ENCODE results near the gene CCSER1.

CCSER1 gene

GRCh38 chr4:90543419-90544170 lies 416.4 kb downstream of the CCSER1 start:
- Mint-ChIP-seq H3K27ac (no peak overlapping the region), H3K27me3 (no peaks in the 10 kb centered on the region), H3K9me3 (peaks cover 0 to 1% of the 10 kb centered on the region in 2 donors), H3K4me1 (ENCODE audit: low read depth in 2 of 2) (peaks cover 0 to 3% of the 10 kb centered on the region in 2 donors), H3K4me3 (no peak overlapping the region), H3K36me3 (ENCODE audit: insufficient read depth) (no peaks in the 10 kb centered on the region)
- DNase-seq = no peak
- ATAC-seq (replicated peaks) = no peak

DNA sequence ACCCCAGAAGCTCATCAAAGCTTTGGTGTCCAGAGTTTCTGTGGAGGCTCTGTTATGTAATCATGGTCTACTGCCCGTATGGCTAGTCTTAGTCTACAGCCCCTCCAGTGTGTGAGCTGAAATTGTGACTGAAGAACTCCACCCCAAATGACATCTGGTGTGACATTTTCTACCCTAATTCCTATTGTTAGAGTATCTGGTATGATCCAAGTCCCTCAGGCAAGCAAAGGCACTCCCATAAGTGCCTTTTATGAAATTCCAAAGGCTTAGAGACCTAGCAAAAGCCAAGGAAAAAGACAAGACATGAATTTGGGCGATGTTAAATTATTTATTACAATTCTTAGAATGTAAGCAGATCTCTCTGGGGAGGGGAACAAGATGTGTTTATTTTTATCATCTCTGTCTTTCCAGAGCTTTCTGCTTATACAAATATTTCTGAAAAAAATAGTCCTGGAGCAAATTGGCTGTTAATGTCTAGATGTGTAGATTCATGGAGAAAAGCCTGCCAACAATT lies 417.4 kb downstream of the CCSER1 start:
- no peak for ATAC-seq (replicated peaks)
- Mint-ChIP-seq H3K27me3 (no peaks in the 10 kb centered on the region), H3K36me3 (ENCODE audit: insufficient read depth) (no peaks in the 10 kb centered on the region), H3K9me3 (peaks cover 0 to 1% of the 10 kb centered on the region in 2 donors), H3K27ac (no peak overlapping the region), H3K4me3 (no peak overlapping the region), H3K4me1 (ENCODE audit: low read depth in 2 of 2) (peaks cover 0 to 3% of the 10 kb centered on the region in 2 donors)
- no peak for DNase-seq

DNA sequence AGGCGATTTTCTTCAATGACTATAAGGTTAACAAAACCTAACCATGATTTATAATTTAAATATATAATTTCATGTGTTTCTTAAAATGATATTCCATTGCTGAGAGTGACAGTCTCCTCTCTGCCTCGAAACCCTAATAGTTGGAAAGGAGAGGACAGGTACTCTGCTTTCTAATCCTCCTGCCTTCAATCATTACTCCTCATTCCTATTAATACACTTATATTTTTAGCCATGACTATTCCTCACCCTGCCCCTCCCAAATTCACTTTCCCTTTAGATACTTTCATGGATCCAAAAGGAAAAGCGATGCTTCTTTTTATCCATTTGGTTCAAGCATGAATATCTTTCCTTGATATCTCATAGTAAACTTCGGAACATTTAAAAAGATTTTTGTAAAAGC lies 418.2 kb downstream of the CCSER1 start:
- Mint-ChIP-seq H3K36me3 (ENCODE audit: insufficient read depth) (no peaks in the 10 kb centered on the region), H3K4me1 (ENCODE audit: low read depth in 2 of 2) (peaks cover 0 to 3% of the 10 kb centered on the region in 2 donors), H3K27ac (no peak overlapping the region), H3K9me3 (peaks cover 0 to 1% of the 10 kb centered on the region in 2 donors), H3K27me3 (no peaks in the 10 kb centered on the region), H3K4me3 (no peak overlapping the region)
- no peak for ATAC-seq (replicated peaks)
- DNase-seq = no peak

DNA sequence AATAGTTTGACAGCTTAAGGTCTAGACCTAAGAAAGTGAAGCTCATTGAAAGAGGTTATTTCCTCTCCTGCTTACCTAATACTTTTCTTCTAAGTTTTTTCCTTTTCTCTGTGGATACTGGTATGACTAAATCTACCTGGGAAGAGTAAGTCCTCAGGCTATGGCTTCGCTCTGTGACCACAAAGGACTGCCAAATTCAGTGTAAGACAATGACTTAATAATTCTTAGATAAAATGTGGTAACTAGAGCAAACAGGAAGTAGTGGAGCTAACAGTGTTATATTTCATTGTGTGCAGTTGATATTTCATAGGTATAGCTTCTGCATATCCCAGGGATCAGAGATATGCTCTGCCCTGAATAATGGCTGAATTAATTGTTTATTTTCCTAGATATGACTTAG lies 418.9 kb downstream of the CCSER1 start:
- no peaks in the 10 kb centered on the region for H3K27me3 Mint-ChIP-seq
- peaks cover 0 to 3% of the 10 kb centered on the region in 2 donors for H3K4me1 Mint-ChIP-seq (ENCODE audit: low read depth in 2 of 2)
- no peaks in the 10 kb centered on the region for H3K36me3 Mint-ChIP-seq (ENCODE audit: insufficient read depth)
- H3K4me3 Mint-ChIP-seq = no peak overlapping the region
- H3K9me3 Mint-ChIP-seq = peaks cover 0 to 1% of the 10 kb centered on the region in 2 donors
- peak; percentile 27 for ATAC-seq (replicated peaks)
- no peak for DNase-seq
- no peak overlapping the region for H3K27ac Mint-ChIP-seq

GRCh38 chr4:90570615-90571014 lies 443.4 kb downstream of the CCSER1 start:
- peaks cover 3 to 7% of the 10 kb centered on the region in 2 donors for H3K9me3 Mint-ChIP-seq
- H3K4me3 Mint-ChIP-seq = no peak overlapping the region
- no peak for DNase-seq
- no peak overlapping the region for H3K27ac Mint-ChIP-seq
- no peaks in the 10 kb centered on the region for H3K27me3 Mint-ChIP-seq
- no peaks in the 10 kb centered on the region for H3K36me3 Mint-ChIP-seq (ENCODE audit: insufficient read depth)
- no peak for ATAC-seq (replicated peaks)
- no peaks in the 10 kb centered on the region for H3K4me1 Mint-ChIP-seq (ENCODE audit: low read depth in 2 of 2)

DNA sequence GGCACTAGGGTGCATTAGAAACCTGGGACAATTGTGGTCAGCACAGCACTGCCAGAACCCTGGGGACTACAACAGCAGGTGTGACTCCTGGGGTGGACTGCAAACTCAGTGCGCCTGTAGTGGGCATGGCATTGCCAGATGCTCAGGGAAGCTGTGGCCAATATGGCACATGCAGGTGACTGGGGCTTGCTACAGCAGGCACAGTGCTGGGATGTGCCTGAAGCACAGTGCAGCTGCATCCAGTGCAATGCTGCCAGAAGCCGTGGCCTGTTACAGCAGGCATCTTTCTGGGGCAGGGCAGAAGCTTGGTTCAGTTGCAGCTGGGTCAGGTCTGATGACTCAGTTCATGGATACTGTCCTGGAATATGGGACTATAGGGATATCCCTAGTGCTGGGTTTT lies 445.8 kb downstream of the CCSER1 start:
- H3K4me3 Mint-ChIP-seq = no peak overlapping the region
- no peak for ATAC-seq (replicated peaks)

DNA sequence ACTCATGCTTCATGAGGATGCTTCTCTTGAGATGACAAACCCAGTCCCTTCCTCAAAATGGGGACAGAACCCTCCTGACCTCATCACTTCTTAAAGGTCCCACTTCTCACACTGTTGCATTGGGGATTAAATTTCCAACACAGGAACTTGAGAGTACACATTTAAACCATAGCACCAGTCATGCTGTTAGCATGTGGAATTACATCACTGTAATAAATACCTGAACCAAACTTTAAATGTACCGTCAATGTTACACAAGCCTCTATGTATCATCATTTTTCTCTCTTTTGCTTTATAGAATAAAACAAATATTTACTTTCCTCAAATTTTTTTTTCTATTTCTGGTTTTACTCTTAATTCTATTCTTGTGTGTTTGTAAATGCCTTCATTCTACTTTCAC lies 448.2 kb downstream of the CCSER1 start:
- Mint-ChIP-seq H3K4me3 (no peak overlapping the region), H3K4me1 (ENCODE audit: low read depth in 2 of 2) (no peaks in the 10 kb centered on the region), H3K27me3 (no peaks in the 10 kb centered on the region), H3K9me3 (peaks cover 6 to 7% of the 10 kb centered on the region in 2 donors), H3K27ac (no peak overlapping the region), H3K36me3 (ENCODE audit: insufficient read depth) (no peaks in the 10 kb centered on the region)
- ATAC-seq (replicated peaks) (no peak), DNase-seq (no peak)

More for the DNA sequence above, 445.8 kb downstream of the CCSER1 start:
- peaks cover 6 to 7% of the 10 kb centered on the region in 2 donors for H3K9me3 Mint-ChIP-seq
- H3K27me3 Mint-ChIP-seq = no peaks in the 10 kb centered on the region
- no peaks in the 10 kb centered on the region for H3K4me1 Mint-ChIP-seq (ENCODE audit: low read depth in 2 of 2)
- no peak for DNase-seq
- H3K27ac Mint-ChIP-seq = no peak overlapping the region
- H3K36me3 Mint-ChIP-seq (ENCODE audit: insufficient read depth) = no peaks in the 10 kb centered on the region

DNA sequence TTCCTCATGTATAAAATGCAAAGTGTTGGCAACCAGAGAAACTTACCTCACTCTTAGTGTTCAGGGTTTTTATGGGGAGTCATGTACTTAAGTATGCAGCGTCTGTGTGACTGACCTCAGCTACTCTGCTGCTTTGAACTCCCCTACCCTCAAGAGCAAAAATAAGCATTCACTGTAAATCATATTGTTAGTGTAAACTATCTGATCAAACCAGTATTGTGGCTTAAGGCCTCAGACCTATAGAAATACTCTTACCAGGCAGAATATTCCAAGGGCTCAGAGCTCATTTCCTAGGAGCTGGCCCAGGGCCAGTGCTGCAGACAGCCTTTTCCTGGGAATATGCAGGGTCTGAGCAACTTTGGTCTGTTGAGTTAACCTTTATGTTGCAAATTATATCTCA lies 453.1 kb downstream of the CCSER1 start:
- DNase-seq = no peak
- Mint-ChIP-seq H3K4me3 (no peak overlapping the region), H3K27ac (no peak overlapping the region), H3K27me3 (no peaks in the 10 kb centered on the region), H3K4me1 (ENCODE audit: low read depth in 2 of 2) (no peaks in the 10 kb centered on the region), H3K36me3 (ENCODE audit: insufficient read depth) (no peaks in the 10 kb centered on the region), H3K9me3 (peaks cover 0 to 5% of the 10 kb centered on the region in 2 donors)
- ATAC-seq (replicated peaks) = no peak

DNA sequence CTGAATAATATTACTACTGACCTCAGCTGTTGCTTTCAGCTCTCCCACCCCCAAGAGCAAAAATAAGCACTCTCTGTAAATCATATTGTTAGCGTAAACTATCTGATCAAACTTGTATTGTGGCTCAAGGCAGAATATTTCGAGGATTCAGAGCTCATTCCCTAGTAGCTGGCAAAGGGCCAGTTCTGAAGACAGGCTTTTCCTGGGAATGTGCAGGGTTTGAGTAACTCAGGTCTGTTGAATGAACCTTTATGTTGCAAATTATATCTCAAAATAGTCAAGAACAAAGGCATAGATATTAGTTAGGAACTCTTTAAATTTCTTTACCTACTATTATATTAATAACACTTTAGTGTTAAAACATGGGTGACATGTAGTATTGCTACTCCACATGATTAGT lies 454.9 kb downstream of the CCSER1 start:
- no peak for DNase-seq
- ATAC-seq (replicated peaks) = no peak
- H3K9me3 Mint-ChIP-seq = peaks cover 0 to 2% of the 10 kb centered on the region in 2 donors
- no peaks in the 10 kb centered on the region for H3K27me3 Mint-ChIP-seq
- no peaks in the 10 kb centered on the region for H3K36me3 Mint-ChIP-seq (ENCODE audit: insufficient read depth)
- H3K27ac Mint-ChIP-seq = no peak overlapping the region
- no peak overlapping the region for H3K4me3 Mint-ChIP-seq
- H3K4me1 Mint-ChIP-seq (ENCODE audit: low read depth in 2 of 2) = no peaks in the 10 kb centered on the region

DNA sequence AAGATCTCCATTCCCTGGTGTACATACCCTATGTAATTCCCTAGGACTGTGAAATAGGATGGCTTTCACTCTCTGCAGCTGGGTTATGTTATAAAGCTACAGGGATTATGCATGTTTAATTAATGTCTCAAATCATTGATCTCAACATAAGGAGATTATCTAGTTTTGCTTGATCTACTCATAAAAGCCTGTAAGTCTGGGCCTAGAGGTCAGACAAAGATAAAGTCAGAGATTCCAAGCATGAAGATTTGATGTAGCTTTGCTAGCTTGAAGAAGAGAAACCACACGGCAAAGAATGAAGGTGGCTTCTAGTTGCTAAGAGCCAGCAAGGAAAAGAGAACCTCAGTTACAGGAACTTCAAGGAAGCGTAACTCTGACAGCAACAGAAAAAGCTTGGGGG lies 456.9 kb downstream of the CCSER1 start:
- Mint-ChIP-seq H3K9me3 (peaks cover 0 to 4% of the 10 kb centered on the region in 2 donors), H3K4me3 (no peak overlapping the region), H3K27me3 (no peaks in the 10 kb centered on the region), H3K36me3 (ENCODE audit: insufficient read depth) (no peaks in the 10 kb centered on the region), H3K27ac (no peak overlapping the region), H3K4me1 (ENCODE audit: low read depth in 2 of 2) (no peaks in the 10 kb centered on the region)
- DNase-seq = no peak
- ATAC-seq (replicated peaks) = no peak

DNA sequence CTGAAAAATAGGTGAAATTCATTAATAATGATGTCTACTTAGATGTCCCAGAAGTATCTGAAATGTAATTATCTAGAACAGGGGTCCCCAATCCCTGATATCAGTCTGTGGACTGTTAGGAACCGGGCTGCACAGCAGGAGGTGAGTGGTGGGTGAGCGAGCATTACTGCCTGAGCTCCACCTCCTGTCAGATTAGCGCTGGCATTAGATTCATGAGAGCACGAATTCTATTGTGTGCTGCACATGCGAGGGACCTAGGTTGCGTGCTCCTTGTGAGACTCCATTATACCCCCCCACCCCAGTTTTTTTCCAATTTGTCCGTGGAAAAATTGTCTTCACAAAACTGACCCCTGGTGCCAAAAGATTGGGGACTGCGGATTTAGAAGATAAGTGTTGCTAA lies 458.8 kb downstream of the CCSER1 start:
- ATAC-seq (replicated peaks) = no peak
- DNase-seq = no peak
- Mint-ChIP-seq H3K36me3 (ENCODE audit: insufficient read depth) (no peaks in the 10 kb centered on the region), H3K4me3 (no peak overlapping the region), H3K4me1 (ENCODE audit: low read depth in 2 of 2) (no peaks in the 10 kb centered on the region), H3K27ac (no peak overlapping the region), H3K9me3 (peaks cover 4% of the 10 kb centered on the region in 2 donors), H3K27me3 (no peaks in the 10 kb centered on the region)

DNA sequence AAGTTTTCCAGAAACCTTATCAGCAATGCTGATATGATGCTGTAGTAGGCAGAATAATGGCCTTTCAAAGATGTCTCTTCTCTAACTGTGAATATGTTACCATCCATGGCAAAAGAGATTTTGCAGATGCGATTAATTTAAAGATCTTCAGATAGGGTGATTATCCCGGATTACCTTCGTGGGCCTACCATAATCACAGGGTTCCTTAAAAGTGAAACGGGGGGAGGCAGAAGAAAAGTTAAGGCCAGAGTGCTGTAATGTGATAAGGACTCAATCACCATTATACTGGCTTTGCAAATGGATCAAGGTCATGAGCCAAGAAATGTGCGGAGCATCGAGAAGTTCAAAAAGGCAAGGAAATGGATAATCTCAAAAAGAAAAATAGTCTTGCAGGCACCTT lies 459.6 kb downstream of the CCSER1 start:
- no peaks in the 10 kb centered on the region for H3K4me1 Mint-ChIP-seq (ENCODE audit: low read depth in 2 of 2)
- H3K4me3 Mint-ChIP-seq = no peak overlapping the region
- no peaks in the 10 kb centered on the region for H3K27me3 Mint-ChIP-seq
- ATAC-seq (replicated peaks) (no peak), DNase-seq (no peak)
- H3K9me3 Mint-ChIP-seq = peaks cover 4 to 12% of the 10 kb centered on the region in 2 donors
- no peak overlapping the region for H3K27ac Mint-ChIP-seq
- H3K36me3 Mint-ChIP-seq (ENCODE audit: insufficient read depth) = no peaks in the 10 kb centered on the region

DNA sequence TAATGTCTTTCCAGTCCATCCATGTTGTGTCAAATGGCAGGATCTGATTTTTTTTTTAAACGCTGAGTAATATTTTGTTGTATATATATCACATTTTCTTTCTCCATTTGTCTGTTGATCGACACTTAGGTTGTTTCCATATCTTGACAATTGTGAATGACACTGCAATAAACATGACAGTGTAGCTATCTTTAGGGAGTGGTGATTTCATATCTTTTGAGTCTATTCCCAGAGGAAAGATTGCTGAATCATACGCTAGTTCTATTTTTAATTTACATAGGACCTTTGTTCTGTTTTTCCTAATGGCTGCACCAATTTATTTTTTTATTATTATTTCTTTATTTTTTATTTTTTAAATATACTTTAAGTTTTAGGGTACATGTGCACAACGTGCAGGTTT lies 470.7 kb downstream of the CCSER1 start:
- Mint-ChIP-seq H3K27ac (no peak overlapping the region), H3K36me3 (ENCODE audit: insufficient read depth) (no peaks in the 10 kb centered on the region), H3K4me1 (ENCODE audit: low read depth in 2 of 2) (no peaks in the 10 kb centered on the region), H3K4me3 (no peak overlapping the region), H3K27me3 (no peaks in the 10 kb centered on the region), H3K9me3 (peaks cover 2 to 6% of the 10 kb centered on the region in 2 donors)
- ATAC-seq (replicated peaks) (no peak), DNase-seq (no peak)

GRCh38 chr4:90598741-90599140 lies 471.5 kb downstream of the CCSER1 start:
- ATAC-seq (replicated peaks) = no peak
- Mint-ChIP-seq H3K36me3 (ENCODE audit: insufficient read depth) (no peaks in the 10 kb centered on the region), H3K4me1 (ENCODE audit: low read depth in 2 of 2) (no peaks in the 10 kb centered on the region), H3K9me3 (peaks cover 2 to 6% of the 10 kb centered on the region in 2 donors), H3K4me3 (no peak overlapping the region), H3K27ac (no peak overlapping the region), H3K27me3 (no peaks in the 10 kb centered on the region)
- no peak for DNase-seq

Measured in effector memory CD8-positive, alpha-beta T cell (primary cell).